Fibroblast of the aortic adventitia (primary cell): ENCODE results near the gene ETS2. TPM values are rescaled to one million over a fixed set of nuclear protein-coding genes. Genes with fewer than 3 reads are reported as not detected.
A peak's percentile ranks its signal among the peaks of the same experiment; 100 is the strongest.

ENCODE experiments used
- DNase-seq: peaks from one replicate; pipeline ENCODE4 v3.0.0-alpha.2; 2010; ENCODE audit warnings: low read depth
- H3K4me3 ChIP-seq: 2 replicates; pipeline ENCODE4 v1.5.1; 2011; ENCODE audit warnings: low read depth, mild to moderate bottlenecking, control low read depth, low read length, moderate library complexity
- CTCF ChIP-seq: IDR thresholded peaks from 2 replicates; pipeline ENCODE4 v1.5.1; 2011; ENCODE audit warnings: mild to moderate bottlenecking, low read length, control low read depth, inconsistent platforms; ENCODE audit not compliant: insufficient read depth
- total RNA-seq: library from RNA; depleted of rRNA; stranded (reverse); fragments of >200 nt; gene quantifications from 2 replicates; pipeline ENCODE4 v1.2.3, GENCODE V29; 2012; ENCODE audit warnings: low replicate concordance

ETS2 gene
- total RNA-seq, 1 donor, result 62.6 TPM

GRCh38 chr21:38834725-38835124, 29.0 kb downstream of the ETS2 start:
- no peak for DNase-seq
- no peak for TF ChIP-seq CTCF
- H3K4me3 ChIP-seq, result no peak overlapping the region

- DNase-seq, result no peak
- TF ChIP-seq CTCF, result no peak
- H3K4me3 ChIP-seq, result no peak overlapping the region
Observed at GRCh38 chr21:38837806-38838461, 32.2 kb downstream of the ETS2 start.

GRCh38 chr21:38838598-38839327, 33.0 kb downstream of the ETS2 start:
- no peak for DNase-seq
- TF ChIP-seq CTCF, result no peak
- H3K4me3 ChIP-seq, result no peak overlapping the region

- TF ChIP-seq CTCF, result no peak
- no peak overlapping the region for H3K4me3 ChIP-seq
- DNase-seq, result peak; percentile 91
Observed at GRCh38 chr21:38839328-38840286, 33.9 kb downstream of the ETS2 start.

- no peak overlapping the region for H3K4me3 ChIP-seq
- no peak for TF ChIP-seq CTCF
- DNase-seq, result no peak
Observed at GRCh38 chr21:38840456-38841300, 34.9 kb downstream of the ETS2 start.

GRCh38 chr21:38841472-38841871, 35.7 kb downstream of the ETS2 start:
- DNase-seq, result no peak
- no peak overlapping the region for H3K4me3 ChIP-seq
- TF ChIP-seq CTCF, result no peak
